ENCODE data around the gene APCDD1L. TPM values are rescaled to one million over a fixed set of nuclear protein-coding genes. Genes with fewer than 3 reads are reported as not detected.

Gene APCDD1L
- total RNA-seq, 4 donors from 2014 or later, result 0.33 to 1.7 (median 1.1) TPM

DNA sequence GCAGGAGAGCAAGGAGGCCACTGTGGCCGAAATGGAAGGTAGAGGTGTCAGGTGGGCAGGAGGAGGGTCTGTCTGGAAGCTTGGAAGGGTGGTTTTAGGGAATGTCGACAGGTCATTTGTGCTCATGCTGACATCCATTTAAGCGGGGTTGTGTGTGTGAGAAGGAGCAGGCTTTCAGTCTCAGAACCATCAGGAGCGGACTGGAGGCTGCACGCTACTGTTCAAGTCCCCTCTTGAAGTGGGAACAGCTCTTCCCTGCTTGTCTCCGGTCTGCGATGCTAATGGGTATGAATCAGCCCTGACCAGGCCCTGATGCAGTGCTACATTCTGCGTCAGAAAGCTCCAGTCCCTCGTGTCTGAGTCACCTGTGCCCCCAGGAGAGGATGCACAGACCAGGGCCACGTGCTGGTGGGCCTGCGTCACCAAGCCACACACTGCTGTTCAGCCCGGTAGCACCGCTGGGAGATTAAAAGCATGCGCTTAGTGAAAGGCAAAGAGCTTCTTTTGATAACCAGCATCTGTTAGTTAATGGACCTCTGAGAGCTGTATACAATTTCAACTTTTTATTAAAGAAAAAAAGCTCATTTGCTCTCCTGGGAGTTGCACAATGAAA, 58.0 kb downstream of the APCDD1L start:
- H3K4me1 ChIP-seq, result no peaks in the 10 kb centered on the region
- no peak overlapping the region for H3K4me3 ChIP-seq
- H3K27ac ChIP-seq (replicated peaks in 1 of 4), result no peak overlapping the region
- peaks cover 0 to 8% (median 0%) of the 10 kb centered on the region in 4 donors for H3K36me3 ChIP-seq
- intact Hi-C loops (cut with DNase I), result no loop called here
- no peak for DNase-seq (ENCODE audit: extremely low spot score)
- H3K9me3 ChIP-seq, result no peaks in the 10 kb centered on the region
- TF ChIP-seq POLR2AphosphoS5 (IDR thresholded peaks at IDR 0.05), result no peak
- TF ChIP-seq, protein P1, sequence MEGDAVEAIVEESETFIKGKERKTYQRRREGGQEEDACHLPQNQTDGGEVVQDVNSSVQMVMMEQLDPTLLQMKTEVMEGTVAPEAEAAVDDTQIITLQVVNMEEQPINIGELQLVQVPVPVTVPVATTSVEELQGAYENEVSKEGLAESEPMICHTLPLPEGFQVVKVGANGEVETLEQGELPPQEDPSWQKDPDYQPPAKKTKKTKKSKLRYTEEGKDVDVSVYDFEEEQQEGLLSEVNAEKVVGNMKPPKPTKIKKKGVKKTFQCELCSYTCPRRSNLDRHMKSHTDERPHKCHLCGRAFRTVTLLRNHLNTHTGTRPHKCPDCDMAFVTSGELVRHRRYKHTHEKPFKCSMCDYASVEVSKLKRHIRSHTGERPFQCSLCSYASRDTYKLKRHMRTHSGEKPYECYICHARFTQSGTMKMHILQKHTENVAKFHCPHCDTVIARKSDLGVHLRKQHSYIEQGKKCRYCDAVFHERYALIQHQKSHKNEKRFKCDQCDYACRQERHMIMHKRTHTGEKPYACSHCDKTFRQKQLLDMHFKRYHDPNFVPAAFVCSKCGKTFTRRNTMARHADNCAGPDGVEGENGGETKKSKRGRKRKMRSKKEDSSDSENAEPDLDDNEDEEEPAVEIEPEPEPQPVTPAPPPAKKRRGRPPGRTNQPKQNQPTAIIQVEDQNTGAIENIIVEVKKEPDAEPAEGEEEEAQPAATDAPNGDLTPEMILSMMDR (IDR thresholded peaks at IDR 0.05), result no peak
- no peak for TF ChIP-seq POLR2A (IDR thresholded peaks at IDR 0.05; ENCODE audit: low read depth)
- TF ChIP-seq EP300 (IDR thresholded peaks at IDR 0.05), result no peak
- no peaks in the 10 kb centered on the region for H3K27me3 ChIP-seq
- 90% methylated on average over 11 of the region's 14 CpGs for WGBS

DNA sequence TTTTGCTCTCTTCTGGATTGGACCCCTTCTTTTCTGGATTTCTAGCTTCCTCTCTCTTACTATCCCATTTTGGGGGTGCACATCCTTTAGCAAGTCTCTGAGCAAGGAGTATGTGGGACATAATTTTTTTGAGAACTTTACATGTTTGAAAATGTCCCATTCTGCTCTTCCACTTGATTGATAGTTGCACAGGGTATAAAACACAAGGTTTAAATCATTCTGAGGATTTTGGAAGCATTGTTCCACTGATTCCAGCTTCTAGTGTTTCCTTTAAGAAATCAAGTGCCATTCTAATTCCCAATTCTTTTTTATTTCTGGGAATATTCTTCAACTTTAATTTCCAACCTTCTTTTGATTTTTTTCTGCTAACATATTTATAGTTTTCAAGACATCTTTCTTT, 60.7 kb downstream of the APCDD1L start:
- H3K9me3 ChIP-seq, result no peaks in the 10 kb centered on the region
- intact Hi-C loops (cut with DNase I), result no loop called here
- H3K36me3 ChIP-seq, result peaks cover 0 to 18% (median 6%) of the 10 kb centered on the region in 4 donors
- H3K4me1 ChIP-seq, result peaks cover 0 to 10% (median 6%) of the 10 kb centered on the region in 4 donors
- no peak overlapping the region for H3K4me3 ChIP-seq
- no peak for DNase-seq (ENCODE audit: extremely low spot score)
- TF ChIP-seq EP300 (IDR thresholded peaks at IDR 0.05) (no peak), POLR2A (IDR thresholded peaks at IDR 0.05; ENCODE audit: low read depth) (no peak), POLR2AphosphoS5 (IDR thresholded peaks at IDR 0.05) (no peak)
- TF ChIP-seq, protein P1 (IDR thresholded peaks at IDR 0.05), result no peak
- H3K27ac ChIP-seq (replicated peaks in 1 of 4), result no peak overlapping the region
- no peaks in the 10 kb centered on the region for H3K27me3 ChIP-seq

DNA sequence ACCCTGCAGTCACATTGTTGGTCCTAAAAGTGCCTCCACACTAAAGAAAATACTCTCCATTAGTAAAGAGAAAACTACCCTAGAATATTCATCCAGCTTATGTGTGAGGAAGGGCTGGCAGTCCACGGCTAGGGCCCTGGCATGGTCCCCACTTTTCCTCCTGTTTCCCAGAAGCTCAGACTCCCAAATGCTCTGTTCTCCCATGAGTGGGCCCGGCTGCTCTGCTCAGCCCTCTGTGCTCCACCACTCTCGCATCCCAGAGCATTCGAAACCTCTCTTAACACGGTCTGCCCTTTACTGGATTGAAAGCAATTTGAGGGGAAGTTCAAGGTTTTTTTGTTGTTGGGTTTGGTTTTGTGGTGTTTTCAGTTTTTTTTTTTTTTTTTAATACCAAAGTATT, 61.8 kb downstream of the APCDD1L start:
- H3K4me1 ChIP-seq, result peaks cover 0 to 11% (median 7%) of the 10 kb centered on the region in 4 donors
- intact Hi-C loops (cut with DNase I), result no loop called here
- WGBS, result 75% methylated on average over 5 of the region's 5 CpGs
- H3K9me3 ChIP-seq, result no peaks in the 10 kb centered on the region
- H3K27me3 ChIP-seq, result no peaks in the 10 kb centered on the region
- H3K36me3 ChIP-seq, result peaks cover 0 to 18% (median 9%) of the 10 kb centered on the region in 4 donors
- TF ChIP-seq, protein P1 (IDR thresholded peaks at IDR 0.05), result no peak
- no peak for TF ChIP-seq POLR2A (IDR thresholded peaks at IDR 0.05; ENCODE audit: low read depth)
- no peak for TF ChIP-seq POLR2AphosphoS5 (IDR thresholded peaks at IDR 0.05)
- TF ChIP-seq EP300 (IDR thresholded peaks at IDR 0.05), result no peak
- H3K27ac ChIP-seq (replicated peaks in 1 of 4), result no peak overlapping the region
- H3K4me3 ChIP-seq, result no peak overlapping the region
- DNase-seq (ENCODE audit: extremely low spot score), result no peak

DNA sequence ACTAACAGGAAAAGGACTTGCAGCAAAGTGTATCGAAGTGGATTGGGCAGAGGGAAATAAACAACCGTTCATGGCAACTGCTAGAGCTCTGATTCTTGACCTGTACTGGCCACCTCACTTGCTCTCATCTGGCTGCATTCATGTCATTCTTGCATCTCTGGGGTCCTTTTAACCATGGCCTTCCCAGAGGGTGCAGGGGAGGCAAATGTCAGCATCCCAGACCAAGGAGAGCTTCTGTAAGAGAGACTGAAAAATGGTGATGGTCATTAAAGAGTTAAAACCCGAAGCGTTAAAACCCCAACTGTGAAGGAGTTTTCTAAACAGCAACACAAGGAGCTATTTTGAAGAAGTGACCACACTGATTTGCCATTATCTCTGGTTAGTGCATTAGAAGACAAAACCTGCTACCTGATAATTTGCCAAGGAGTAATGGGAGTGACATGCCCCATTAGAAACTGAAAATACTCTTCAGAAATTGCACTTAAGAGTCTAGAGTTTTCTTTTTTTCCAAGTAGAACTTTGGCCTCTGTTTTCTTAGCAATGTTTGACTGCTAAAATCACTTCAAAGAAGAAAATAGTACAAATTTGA, 62.4 kb downstream of the APCDD1L start:
- 78% methylated on average over 4 of the region's 4 CpGs for WGBS
- H3K27ac ChIP-seq (replicated peaks in 1 of 4), result no peak overlapping the region

More for the DNA sequence above, 62.4 kb downstream of the APCDD1L start:
- Histone ChIP-seq H3K36me3 (peaks cover 0 to 21% (median 9%) of the 10 kb centered on the region in 4 donors), H3K4me1 (peaks cover 0 to 12% (median 9%) of the 10 kb centered on the region in 4 donors), H3K9me3 (no peaks in the 10 kb centered on the region), H3K4me3 (no peak overlapping the region), H3K27me3 (no peaks in the 10 kb centered on the region)
- TF ChIP-seq POLR2AphosphoS5 (IDR thresholded peaks at IDR 0.05), result no peak
- TF ChIP-seq EP300 (IDR thresholded peaks at IDR 0.05), result no peak
- TF ChIP-seq, protein P1 (IDR thresholded peaks at IDR 0.05), result no peak
- TF ChIP-seq POLR2A (IDR thresholded peaks at IDR 0.05; ENCODE audit: low read depth), result no peak
- no peak for DNase-seq (ENCODE audit: extremely low spot score)
- intact Hi-C loops (cut with DNase I), result no loop called here
